ENCODE results near the gene PARD3B. TPM values are rescaled to one million over a fixed set of nuclear protein-coding genes. Genes with fewer than 3 reads are reported as not detected.

Gene PARD3B
- total RNA-seq, 2 experiments from 2014 or later = 0.11 to 0.88 TPM

GRCh38 chr2:204850581-204850980, 305.3 kb downstream of the PARD3B start:
- no peak for TF ChIP-seq CTCF (IDR thresholded peaks at IDR 0.05)
- Mint-ChIP-seq H3K9me3 (no peaks in the 10 kb centered on the region), H3K27me3 (no peaks in the 10 kb centered on the region), H3K4me1 (ENCODE audit: low read depth) (no peaks in the 10 kb centered on the region), H3K4me3 (no peak overlapping the region), H3K27ac (no peak overlapping the region), H3K36me3 (ENCODE audit: low read depth) (no peaks in the 10 kb centered on the region)
- ChIA-PET POLR2A (interaction anchor here (0.5 kb wide), 1 partner anchor 393 kb away, joined by 3 read pairs; no protein-coding TSS in a partner anchor), CTCF (no interaction called here)
- ATAC-seq (no peak), DNase-seq (no peak)
- intact Hi-C loops (cut with micrococcal nuclease) = no loop called here

- POLR2A ChIA-PET = no interaction called here
- intact Hi-C loops (cut with micrococcal nuclease) = no loop called here
- DNase-seq (no peak), ATAC-seq (no peak)
- no peaks in the 10 kb centered on the region for H3K4me1 Mint-ChIP-seq (ENCODE audit: low read depth)
- no peak for TF ChIP-seq CTCF (IDR thresholded peaks at IDR 0.05)
- H3K27ac Mint-ChIP-seq = no peak overlapping the region
- CTCF ChIA-PET = no interaction called here
- no peaks in the 10 kb centered on the region for H3K27me3 Mint-ChIP-seq
- no peak overlapping the region for H3K4me3 Mint-ChIP-seq
- H3K36me3 Mint-ChIP-seq (ENCODE audit: low read depth) = no peaks in the 10 kb centered on the region
- no peaks in the 10 kb centered on the region for H3K9me3 Mint-ChIP-seq
These were observed 308.6 kb downstream of the PARD3B start for GRCh38 chr2:204853905-204854304.

GRCh38 chr2:204860274-204860673, 315.0 kb downstream of the PARD3B start:
- no peak overlapping the region for H3K27ac Mint-ChIP-seq
- intact Hi-C loops (cut with micrococcal nuclease) = no loop called here
- no peaks in the 10 kb centered on the region for H3K36me3 Mint-ChIP-seq (ENCODE audit: low read depth)
- no peaks in the 10 kb centered on the region for H3K9me3 Mint-ChIP-seq
- DNase-seq (no peak), ATAC-seq (no peak)
- ChIA-PET CTCF (no interaction called here), POLR2A (no interaction called here)
- no peak overlapping the region for H3K4me3 Mint-ChIP-seq
- no peaks in the 10 kb centered on the region for H3K27me3 Mint-ChIP-seq
- no peaks in the 10 kb centered on the region for H3K4me1 Mint-ChIP-seq (ENCODE audit: low read depth)
- no peak for TF ChIP-seq CTCF (IDR thresholded peaks at IDR 0.05)

GRCh38 chr2:204862809-204863208, 317.5 kb downstream of the PARD3B start:
- TF ChIP-seq CTCF (IDR thresholded peaks at IDR 0.05) = no peak
- H3K27ac Mint-ChIP-seq = no peak overlapping the region
- intact Hi-C loops (cut with micrococcal nuclease) = no loop called here
- H3K4me3 Mint-ChIP-seq = no peak overlapping the region
- no peaks in the 10 kb centered on the region for H3K4me1 Mint-ChIP-seq (ENCODE audit: low read depth)
- POLR2A ChIA-PET = no interaction called here
- H3K9me3 Mint-ChIP-seq = no peaks in the 10 kb centered on the region
- CTCF ChIA-PET = no interaction called here
- ATAC-seq (no peak), DNase-seq (no peak)
- H3K27me3 Mint-ChIP-seq = no peaks in the 10 kb centered on the region
- H3K36me3 Mint-ChIP-seq (ENCODE audit: low read depth) = no peaks in the 10 kb centered on the region

GRCh38 chr2:204863336-204863735, 318.1 kb downstream of the PARD3B start:
- Mint-ChIP-seq H3K4me3 (no peak overlapping the region), H3K36me3 (ENCODE audit: low read depth) (no peaks in the 10 kb centered on the region), H3K27me3 (no peaks in the 10 kb centered on the region), H3K27ac (no peak overlapping the region), H3K4me1 (ENCODE audit: low read depth) (no peaks in the 10 kb centered on the region), H3K9me3 (no peaks in the 10 kb centered on the region)
- CTCF ChIA-PET = no interaction called here
- ATAC-seq (no peak), DNase-seq (no peak)
- TF ChIP-seq CTCF (IDR thresholded peaks at IDR 0.05) = no peak
- intact Hi-C loops (cut with micrococcal nuclease) = no loop called here
- POLR2A ChIA-PET = interaction anchor here (0.8 kb wide), 1 partner anchor 819 kb away, joined by 3 read pairs; the partner anchor contains the start of gene NRP2
